Measurements from ENCODE around the gene COBL.

- TF ChIP-seq POLR2A (IDR thresholded peaks at IDR 0.05; ENCODE audit: low read depth, low read length) (no peak), POLR2AphosphoS5 (IDR thresholded peaks at IDR 0.05; ENCODE audit: low read depth, low read length) (no peak), TAF1 (IDR thresholded peaks at IDR 0.05; ENCODE audit: low read depth, low read length) (no peak), POU2F2 (IDR thresholded peaks at IDR 0.05; ENCODE audit: low read depth, low read length) (no peak), SPI1 (IDR thresholded peaks at IDR 0.05; ENCODE audit: low read depth, low read length) (no peak)
Observed at GRCh38 chr7:51023547-51023946, 293.1 kb downstream of the COBL start.
